GM23338 (cell line): ENCODE measurements around the gene NUDT12.

Source experiments
- CTCF ChIP-seq, 2 experiments: fragments of 200-600 bp in 1 of 2; sonication (generic) in 1 of 2; conservative IDR thresholded peaks; 2 replicates each; pipeline versions ENCODE4 v1.5.1 to v1.6.1; 2016 to 2017; ENCODE audit warnings: antibody characterized with exemption in 2 of 2, low read depth in 2 of 2, mild to moderate bottlenecking in 2 of 2, moderate library complexity in 1 of 2
- EZH2 ChIP-seq: fragments of 200-600 bp; sonication (generic); IDR thresholded peaks from one replicate; pipeline ENCODE4 v1.8.0; 2017; ENCODE audit warnings: antibody characterized with exemption, mild to moderate bottlenecking, low read depth; ENCODE audit not compliant: unreplicated experiment
- EZH2phosphoT487 ChIP-seq: fragments of 200-600 bp; sonication (generic); IDR thresholded peaks from one replicate; pipeline ENCODE4 v1.8.1; 2018; ENCODE audit warnings: antibody characterized with exemption; ENCODE audit not compliant: unreplicated experiment
- POLR2AphosphoS5 ChIP-seq: IDR thresholded peaks from 2 replicates; pipeline ENCODE4 v1.6.1; 2016; ENCODE audit warnings: antibody characterized with exemption, low read depth
- TF ChIP-seq, protein P1 (sequence below): IDR thresholded peaks from 2 replicates; pipeline ENCODE4 v1.6.1; 2016; ENCODE audit warnings: antibody characterized with exemption

- TF ChIP-seq CTCF (conservative IDR thresholded peaks at IDR 0.05; ENCODE audit: low read depth in 2 of 2) (no peak), EZH2phosphoT487 (no peak), POLR2AphosphoS5 (no peak), EZH2 (no peak)
- TF ChIP-seq, protein P1, sequence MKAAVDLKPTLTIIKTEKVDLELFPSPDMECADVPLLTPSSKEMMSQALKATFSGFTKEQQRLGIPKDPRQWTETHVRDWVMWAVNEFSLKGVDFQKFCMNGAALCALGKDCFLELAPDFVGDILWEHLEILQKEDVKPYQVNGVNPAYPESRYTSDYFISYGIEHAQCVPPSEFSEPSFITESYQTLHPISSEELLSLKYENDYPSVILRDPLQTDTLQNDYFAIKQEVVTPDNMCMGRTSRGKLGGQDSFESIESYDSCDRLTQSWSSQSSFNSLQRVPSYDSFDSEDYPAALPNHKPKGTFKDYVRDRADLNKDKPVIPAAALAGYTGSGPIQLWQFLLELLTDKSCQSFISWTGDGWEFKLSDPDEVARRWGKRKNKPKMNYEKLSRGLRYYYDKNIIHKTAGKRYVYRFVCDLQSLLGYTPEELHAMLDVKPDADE: no peak
Observed at GRCh38 chr5:103525361-103525760, 37.2 kb downstream of the NUDT12 start.
